ENCODE data around the gene HLA-DOA.

- TF ChIP-seq CTCF (IDR thresholded peaks at IDR 0.05) (no peak), POLR2A (IDR thresholded peaks at IDR 0.05) (no peak)
These were observed 12.5 kb upstream of the HLA-DOA start for GRCh38 chr6:33021917-33022316.

Measured in adrenal gland (tissue), 5 donors.